MM.1S (cell line): ENCODE data around the gene PRCC.
"Not testable (repeated sequence)": the region's sequence is repeated elsewhere in the genome, so short reads cannot be mapped to it uniquely, and the experiment has no call there.

Experiments
- DNase-seq: peaks from one replicate; pipeline ENCODE4 v3.0.0-alpha.2; 2015
- H2AFZ ChIP-seq: fragments of 300-600 bp; sonication (generic); 2 replicates; pipeline ENCODE4 v1.6.0; 2016; ENCODE audit warnings: antibody characterized with exemption, low read length
- H3F3A ChIP-seq: fragments of 300-600 bp; sonication (generic); 2 replicates; pipeline ENCODE4 v1.6.1; 2016; ENCODE audit warnings: mild to moderate bottlenecking, antibody characterized with exemption, low read length, moderate library complexity, mixed read lengths; ENCODE audit not compliant: insufficient read depth
- H3K27ac ChIP-seq: fragments of 300-600 bp; sonication (generic); 2 replicates; pipeline ENCODE4 v1.5.1; 2016; ENCODE audit warnings: mild to moderate bottlenecking, low read length
- H3K27me3 ChIP-seq: fragments of 300-600 bp; sonication (generic); replicated peaks from 2 replicates; pipeline ENCODE4 v1.6.0; 2016; ENCODE audit warnings: low read length; ENCODE audit not compliant: insufficient read depth
- H3K36me3 ChIP-seq: fragments of 300-600 bp; sonication (generic); replicated peaks from 2 replicates; pipeline ENCODE4 v1.6.1; 2016; ENCODE audit warnings: mild to moderate bottlenecking, low read length, mixed read lengths; ENCODE audit not compliant: insufficient read depth
- H3K4me1 ChIP-seq: fragments of 300-600 bp; sonication (generic); 2 replicates; pipeline ENCODE4 v1.6.1; 2016; ENCODE audit warnings: low read length, mixed read lengths
- H3K4me2 ChIP-seq: fragments of 300-600 bp; sonication (generic); 2 replicates; pipeline ENCODE4 v1.6.0; 2016; ENCODE audit warnings: low read depth, low read length
- H3K4me3 ChIP-seq: fragments of 300-600 bp; sonication (generic); 2 replicates; pipeline ENCODE4 v1.5.1; 2016; ENCODE audit warnings: low read length, mixed read lengths
- H3K79me2 ChIP-seq: fragments of 300-600 bp; sonication (generic); 2 replicates; pipeline ENCODE4 v1.6.1; 2016; ENCODE audit warnings: mixed run types, low read length, mixed read lengths
- H3K9ac ChIP-seq: fragments of 300-600 bp; sonication (generic); 2 replicates; pipeline ENCODE4 v1.6.1; 2016; ENCODE audit warnings: low read length, mixed read lengths
- H3K9me2 ChIP-seq: fragments of 300-600 bp; sonication (generic); replicated peaks from 2 replicates; pipeline ENCODE4 v1.6.1; 2016; ENCODE audit warnings: mild to moderate bottlenecking, low read length, mixed read lengths; ENCODE audit not compliant: insufficient read depth
- H3K9me3 ChIP-seq: fragments of 300-600 bp; sonication (generic); replicated peaks from 2 replicates; pipeline ENCODE4 v1.6.1; 2016; ENCODE audit warnings: mild to moderate bottlenecking, low read length, mixed read lengths; ENCODE audit not compliant: insufficient read depth
- H4K20me1 ChIP-seq: fragments of 300-600 bp; sonication (generic); 2 replicates; pipeline ENCODE4 v1.6.1; 2016; ENCODE audit warnings: mild to moderate bottlenecking, low read length, moderate library complexity, mixed read lengths; ENCODE audit not compliant: insufficient read depth
- EZH2 ChIP-seq: fragments of 300-600 bp; sonication (generic); optimal IDR thresholded peaks from 2 replicates; pipeline ENCODE3; 2017; ENCODE audit warnings: low read depth, mild to moderate bottlenecking, antibody characterized with exemption, low read length, mixed read lengths
- EZH2phosphoT487 ChIP-seq: fragments of 300-600 bp; sonication (generic); IDR thresholded peaks from 2 replicates; pipeline ENCODE4 v1.6.1; 2018; ENCODE audit warnings: antibody characterized with exemption, low read length
- TF ChIP-seq, protein P1 (sequence below): fragments of 300-600 bp; sonication (generic); IDR thresholded peaks from 2 replicates; pipeline ENCODE4 v1.5.1; 2016; ENCODE audit warnings: antibody characterized with exemption, low read length, mixed read lengths

The PRCC gene

DNA sequence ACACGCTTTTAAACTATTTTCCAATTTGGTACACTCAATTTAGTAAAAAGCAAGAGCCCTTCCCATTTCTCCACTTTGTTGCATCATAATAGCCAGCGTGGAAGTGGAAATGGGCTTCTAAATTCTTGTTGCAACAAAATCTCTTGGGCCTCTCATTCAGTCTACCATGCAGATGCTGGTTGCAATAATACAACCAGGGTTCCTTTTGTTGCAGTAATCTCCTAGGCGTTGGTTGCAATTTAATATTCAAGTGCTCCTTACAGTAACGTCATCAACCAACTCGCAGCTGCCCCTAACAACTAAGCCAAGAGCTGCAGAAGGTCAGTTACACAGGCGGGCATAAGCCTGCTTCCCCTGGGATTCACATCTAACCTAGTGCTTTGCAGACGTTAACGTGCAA lies 13.1 kb upstream of the PRCC start:
- Histone ChIP-seq H3K27me3 (no peaks in the 10 kb centered on the region), H3K79me2 (peaks cover 37% of the 10 kb centered on the region), H3K4me2 (no peak overlapping the region), H3F3A (peaks cover 15% of the 10 kb centered on the region; the same call in 1 of the 2 replicates), H3K36me3 (no peaks in the 10 kb centered on the region), H2AFZ (no peak overlapping the region), H3K9me2 (no peaks in the 10 kb centered on the region), H3K4me1 (peaks cover 11% of the 10 kb centered on the region), H4K20me1 (no peaks in the 10 kb centered on the region), H3K9ac (no peak overlapping the region), H3K27ac (no peak overlapping the region), H3K4me3 (no peak overlapping the region), H3K9me3 (no peaks in the 10 kb centered on the region)
- TF ChIP-seq EZH2phosphoT487 (no peak), EZH2 (no peak)
- TF ChIP-seq, protein P1, sequence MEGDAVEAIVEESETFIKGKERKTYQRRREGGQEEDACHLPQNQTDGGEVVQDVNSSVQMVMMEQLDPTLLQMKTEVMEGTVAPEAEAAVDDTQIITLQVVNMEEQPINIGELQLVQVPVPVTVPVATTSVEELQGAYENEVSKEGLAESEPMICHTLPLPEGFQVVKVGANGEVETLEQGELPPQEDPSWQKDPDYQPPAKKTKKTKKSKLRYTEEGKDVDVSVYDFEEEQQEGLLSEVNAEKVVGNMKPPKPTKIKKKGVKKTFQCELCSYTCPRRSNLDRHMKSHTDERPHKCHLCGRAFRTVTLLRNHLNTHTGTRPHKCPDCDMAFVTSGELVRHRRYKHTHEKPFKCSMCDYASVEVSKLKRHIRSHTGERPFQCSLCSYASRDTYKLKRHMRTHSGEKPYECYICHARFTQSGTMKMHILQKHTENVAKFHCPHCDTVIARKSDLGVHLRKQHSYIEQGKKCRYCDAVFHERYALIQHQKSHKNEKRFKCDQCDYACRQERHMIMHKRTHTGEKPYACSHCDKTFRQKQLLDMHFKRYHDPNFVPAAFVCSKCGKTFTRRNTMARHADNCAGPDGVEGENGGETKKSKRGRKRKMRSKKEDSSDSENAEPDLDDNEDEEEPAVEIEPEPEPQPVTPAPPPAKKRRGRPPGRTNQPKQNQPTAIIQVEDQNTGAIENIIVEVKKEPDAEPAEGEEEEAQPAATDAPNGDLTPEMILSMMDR: no peak
- DNase-seq: no peak

DNA sequence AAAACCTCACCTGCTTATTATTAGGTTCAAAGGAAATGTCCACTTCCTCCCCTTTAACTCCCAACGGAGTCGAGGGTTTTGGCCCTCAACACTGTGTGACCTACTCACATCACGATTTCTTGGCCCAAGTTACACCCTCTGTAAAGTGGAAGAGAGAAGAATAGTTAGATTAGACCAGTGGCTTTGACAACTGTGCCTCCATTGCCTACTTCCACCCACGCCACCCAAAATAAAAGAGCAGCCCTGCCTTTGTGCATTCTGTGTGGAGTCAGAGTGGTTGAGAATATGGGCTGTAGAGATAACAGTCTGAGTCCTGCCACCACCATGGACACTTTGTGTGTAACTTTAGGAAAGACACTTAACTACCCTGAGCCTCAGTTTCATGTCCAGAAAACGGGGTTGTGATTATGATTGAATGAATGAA lies 11.8 kb upstream of the PRCC start:
- H3K4me2 ChIP-seq: no peak overlapping the region

DNA sequence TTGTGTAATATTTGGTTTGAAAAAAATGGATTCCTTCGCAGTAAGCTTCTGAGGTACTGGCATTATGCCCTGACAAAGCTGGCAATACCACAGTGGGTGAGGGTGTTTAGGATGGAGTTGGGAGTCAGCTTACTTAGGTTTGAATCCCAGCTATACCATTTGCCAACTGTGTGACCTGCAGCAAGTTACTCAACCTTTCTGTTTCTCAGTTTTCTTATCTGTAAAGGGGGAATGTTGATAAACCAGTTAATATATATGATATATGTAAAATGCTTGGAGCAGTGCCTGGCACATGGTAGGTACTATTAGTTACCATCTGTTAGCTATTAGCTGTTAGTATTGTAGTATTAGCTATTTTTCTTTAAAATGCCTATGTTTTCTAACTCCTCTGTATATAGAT lies 11.0 kb upstream of the PRCC start:
- Histone ChIP-seq H3K79me2 (peaks cover 17% of the 10 kb centered on the region), H3K9me2 (no peaks in the 10 kb centered on the region), H2AFZ (no peak overlapping the region), H4K20me1 (no peaks in the 10 kb centered on the region), H3K4me3 (no peak overlapping the region), H3K27ac (no peak overlapping the region), H3F3A (no peaks in the 10 kb centered on the region), H3K36me3 (no peaks in the 10 kb centered on the region), H3K9ac (no peak overlapping the region), H3K27me3 (no peaks in the 10 kb centered on the region), H3K9me3 (no peaks in the 10 kb centered on the region), H3K4me1 (peaks cover 6% of the 10 kb centered on the region), H3K4me2 (no peak overlapping the region)
- no peak for DNase-seq
- TF ChIP-seq EZH2 (no peak), EZH2phosphoT487 (no peak)
- TF ChIP-seq, protein P1: no peak

More for the DNA sequence above, 11.8 kb upstream of the PRCC start:
- no peaks in the 10 kb centered on the region for H3K9me2 ChIP-seq
- H3K4me3 ChIP-seq: no peak overlapping the region
- no peaks in the 10 kb centered on the region for H3K9me3 ChIP-seq
- no peak for DNase-seq
- no peak overlapping the region for H3K9ac ChIP-seq
- H3K79me2 ChIP-seq: peaks cover 24% of the 10 kb centered on the region
- no peaks in the 10 kb centered on the region for H3K36me3 ChIP-seq
- H3K4me1 ChIP-seq: peaks cover 6% of the 10 kb centered on the region
- no peak for TF ChIP-seq EZH2phosphoT487
- no peak for TF ChIP-seq EZH2
- TF ChIP-seq, protein P1: no peak
- peaks cover 3% of the 10 kb centered on the region; the same call in 1 of the 2 replicates for H3F3A ChIP-seq
- H3K27ac ChIP-seq: no peak overlapping the region
- H4K20me1 ChIP-seq: no peaks in the 10 kb centered on the region
- no peaks in the 10 kb centered on the region for H3K27me3 ChIP-seq
- no peak overlapping the region for H2AFZ ChIP-seq

DNA sequence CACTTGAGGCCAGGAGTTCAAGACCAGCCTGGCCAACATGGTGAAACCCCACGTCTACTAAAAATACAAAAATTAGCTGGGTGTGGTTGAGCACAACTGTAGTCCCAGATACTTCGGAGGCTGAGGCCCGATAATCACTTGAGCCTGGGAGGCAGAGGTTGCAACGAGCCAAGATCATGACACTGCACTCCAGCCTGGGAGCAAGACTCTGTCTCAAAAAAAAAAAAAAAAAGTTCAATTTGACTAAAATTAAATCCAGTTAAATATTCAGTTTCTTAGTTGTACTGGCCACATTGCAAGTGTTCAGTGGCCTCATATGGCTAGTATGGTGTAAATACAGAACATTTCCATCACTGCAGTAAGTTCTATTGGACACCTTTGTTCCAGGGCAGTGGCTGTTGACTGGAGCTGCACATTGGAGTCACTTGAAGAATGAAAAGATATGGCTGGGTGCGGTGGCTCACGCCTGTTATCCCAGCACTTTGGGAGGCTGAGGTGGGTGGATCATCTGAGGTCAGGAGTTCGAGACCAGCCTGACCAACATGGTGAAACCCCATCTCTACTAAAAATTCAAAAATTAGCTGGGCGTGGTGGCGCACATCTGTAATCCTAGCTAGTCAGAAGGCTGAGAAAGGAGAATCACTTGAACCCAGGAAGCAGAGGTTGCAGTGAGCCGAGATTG lies 9.6 kb upstream of the PRCC start:
- H3K4me1 ChIP-seq, H3K9ac ChIP-seq, H3K4me2 ChIP-seq, H3K4me3 ChIP-seq, H3K9me2 ChIP-seq, H2AFZ ChIP-seq, DNase-seq, H3K27ac ChIP-seq, H4K20me1 ChIP-seq, H3K79me2 ChIP-seq, H3F3A ChIP-seq, H3K36me3 ChIP-seq, H3K27me3 ChIP-seq, H3K9me3 ChIP-seq: not testable (repeated sequence)
